K562 treated with DMSO at 1 percent for 12 hours (cell line): ENCODE measurements around the gene LSM3. TPM values are rescaled to one million over a fixed set of nuclear protein-coding genes. Genes with fewer than 3 reads are reported as not detected.

Experiments
- total RNA-seq: library from RNA; unstranded; fragments of 300-600 nt; gene quantifications from 2 replicates; pipeline ENCODE4 v1.2.3, GENCODE V29; 2022; ENCODE audit not compliant: insufficient read depth

The LSM3 gene
- total RNA-seq: 18.5 and 19.5 TPM in 2 replicates

DNA sequence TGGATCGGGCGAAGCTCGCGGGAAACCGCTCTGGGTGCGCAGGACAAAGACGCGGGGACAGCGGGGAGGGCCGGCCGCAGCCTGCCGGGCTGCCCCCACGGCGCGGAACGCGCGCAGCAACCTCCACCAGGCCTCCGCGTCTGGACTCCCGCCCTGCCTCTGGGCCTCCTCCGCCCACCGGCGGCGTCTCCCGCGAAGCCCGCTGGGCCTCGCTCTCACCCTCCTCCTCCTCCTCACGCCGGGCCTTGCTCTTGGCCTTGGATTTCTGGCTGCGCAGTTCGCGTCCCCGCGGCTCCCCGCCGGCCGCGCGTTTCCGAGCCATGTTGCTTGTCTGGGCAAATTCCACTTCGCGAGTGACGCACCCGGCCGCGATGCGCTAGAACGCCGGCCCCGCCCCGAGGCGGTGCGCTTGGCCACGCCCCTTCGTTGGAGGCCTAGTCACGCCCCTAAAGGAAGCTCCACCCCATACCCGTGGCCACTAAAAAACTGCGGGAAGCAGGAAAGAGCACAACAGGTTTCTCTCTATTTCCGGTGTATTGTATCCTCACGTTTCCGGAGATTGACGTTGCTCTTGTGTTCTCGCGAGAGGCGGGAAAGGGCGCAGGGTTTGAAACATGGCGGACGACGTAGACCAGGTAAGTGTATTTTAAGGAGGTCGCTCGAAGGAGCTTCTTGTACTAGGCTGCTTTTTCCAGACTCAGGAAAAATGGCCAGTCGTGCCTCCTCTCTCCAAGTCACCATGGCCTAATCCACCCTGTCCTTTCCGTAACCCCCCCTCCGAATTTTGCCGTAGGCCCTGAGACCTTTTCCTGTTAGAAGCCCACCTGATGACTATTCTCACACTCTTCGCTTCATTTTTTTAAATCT, at the start of gene LSM3, which contains the start of gene XPC:
Gene LSM3 (plus strand): TSS at position 571 of the 867 bp plus-strand sequence. CDS start 44 bp downstream, at position 615.
Gene XPC (minus strand): TSS at position 355 of the 867 bp plus-strand sequence. CDS start 33 bp downstream, at position 322.

Other genes starting within 250 kb of the LSM3 start
- gene CHCHD4, start 53.9 kb upstream of the LSM3 start, total RNA-seq: 13.6 and 18.8 TPM in 2 replicates
- gene TMEM43, start 53.8 kb upstream of the LSM3 start, total RNA-seq: 16.0 and 33.5 TPM in 2 replicates
- gene XPC, start 216 bp upstream of the LSM3 start, total RNA-seq: 27.3 and 53.2 TPM in 2 replicates
- gene SLC6A6, start 223.8 kb downstream of the LSM3 start, total RNA-seq: 15.9 and 64.8 TPM in 2 replicates